GM12878 (cell line): ENCODE results near the gene LASP1. TPM values are rescaled to one million over a fixed set of nuclear protein-coding genes. Genes with fewer than 3 reads are reported as not detected.

Experiments used
- ATF7 ChIP-seq: fragments of 450-650 bp; IDR thresholded peaks from 2 replicates; pipeline ENCODE4 v1.6.1; 2016; ENCODE audit warnings: low read depth, mild to moderate bottlenecking
- CHD2 ChIP-seq: IDR thresholded peaks from 2 replicates; pipeline ENCODE4 v1.6.1; 2011; ENCODE audit warnings: low read depth, low read length, improper control_type of control experiment, borderline replicate concordance
- EGR1 ChIP-seq, 2 experiments: IDR thresholded peaks; 1 replicate in 1 of 2; 2 replicates in 1 of 2; pipeline ENCODE4 v1.6.1; 2011 to 2012; ENCODE audit warnings: low read depth in 2 of 2, low read length in 2 of 2, borderline replicate concordance in 1 of 2, mild to moderate bottlenecking in 1 of 2, moderate library complexity in 1 of 2
- FOXK2 ChIP-seq: fragments of 450-650 bp; IDR thresholded peaks from 2 replicates; pipeline ENCODE4 v1.6.1; 2017; ENCODE audit warnings: mild to moderate bottlenecking, moderate library complexity
- FOXM1 ChIP-seq: IDR thresholded peaks from 2 replicates; pipeline ENCODE4 v1.6.1; 2012; ENCODE audit warnings: low read depth, mild to moderate bottlenecking, inconsistent platforms, low read length, moderate library complexity
- GATAD2B ChIP-seq: fragments of 450-650 bp; conservative IDR thresholded peaks from 2 replicates; pipeline ENCODE4 v1.6.1; 2017; ENCODE audit warnings: low read depth, mild to moderate bottlenecking, moderate library complexity
- IKZF1 ChIP-seq: fragments of 450-650 bp; conservative IDR thresholded peaks from 2 replicates; pipeline ENCODE4 v1.6.1; 2017; ENCODE audit warnings: antibody characterized with exemption, mild to moderate bottlenecking
- JUND ChIP-seq: IDR thresholded peaks from 2 replicates; pipeline ENCODE4 v1.6.1; 2012; ENCODE audit warnings: low read depth, mild to moderate bottlenecking, low read length, improper control_type of control experiment, moderate library complexity
- KAT2A ChIP-seq: conservative IDR thresholded peaks from 2 replicates; pipeline ENCODE4 v1.6.1; 2011; ENCODE audit warnings: low read depth, low read length; ENCODE audit not compliant: control insufficient read depth
- MEF2A ChIP-seq: IDR thresholded peaks from 2 replicates; pipeline ENCODE4 v1.6.1; 2011; ENCODE audit warnings: low read depth, mild to moderate bottlenecking, low read length, moderate library complexity; ENCODE audit not compliant: insufficient read depth
- MTA2 ChIP-seq: fragments of 450-650 bp; IDR thresholded peaks from 2 replicates; pipeline ENCODE4 v1.6.1; 2016; ENCODE audit warnings: low read depth, mild to moderate bottlenecking, moderate library complexity
- MYC ChIP-seq: IDR thresholded peaks from 2 replicates; pipeline ENCODE4 v1.6.1; 2011; ENCODE audit warnings: mild to moderate bottlenecking, low read length, moderate library complexity, inconsistent platforms; ENCODE audit not compliant: insufficient read depth, insufficient replicate concordance, insufficient read length, severe bottlenecking
- NFYA ChIP-seq: IDR thresholded peaks from 2 replicates; pipeline ENCODE4 v1.6.1; 2011; ENCODE audit warnings: low read depth, mild to moderate bottlenecking, low read length, improper control_type of control experiment, borderline replicate concordance
- PBX3 ChIP-seq: IDR thresholded peaks from 2 replicates; pipeline ENCODE4 v1.6.1; 2011; ENCODE audit warnings: mild to moderate bottlenecking, low read depth, low read length, moderate library complexity; ENCODE audit not compliant: insufficient replicate concordance
- RAD51 ChIP-seq: fragments of 450-650 bp; IDR thresholded peaks from 2 replicates; pipeline ENCODE4 v1.6.1; 2016; ENCODE audit warnings: moderate library complexity, mild to moderate bottlenecking, inconsistent platforms
- SIX5 ChIP-seq: IDR thresholded peaks from 2 replicates; pipeline ENCODE4 v1.6.1; 2011; ENCODE audit warnings: mild to moderate bottlenecking, low read depth, low read length, moderate library complexity; ENCODE audit not compliant: severe bottlenecking
- SMAD1 ChIP-seq: fragments of 450-650 bp; IDR thresholded peaks from 2 replicates; pipeline ENCODE4 v1.6.1; 2018; ENCODE audit warnings: mild to moderate bottlenecking, low read depth; ENCODE audit not compliant: partially characterized antibody
- SP1 ChIP-seq: IDR thresholded peaks from one replicate; pipeline ENCODE4 v1.6.1; 2011; ENCODE audit warnings: low read depth, low read length
- SUPT20H ChIP-seq: IDR thresholded peaks from 2 replicates; pipeline ENCODE4 v1.6.1; 2011; ENCODE audit warnings: low read depth, mild to moderate bottlenecking, low read length, moderate library complexity, borderline replicate concordance; ENCODE audit not compliant: control insufficient read depth
- USF2 ChIP-seq: IDR thresholded peaks from 2 replicates; pipeline ENCODE4 v1.6.1; 2011; ENCODE audit warnings: low read depth, low read length, improper control_type of control experiment, borderline replicate concordance
- ZNF207 ChIP-seq: fragments of 450-650 bp; IDR thresholded peaks from 2 replicates; pipeline ENCODE4 v1.6.1; 2014; ENCODE audit warnings: antibody characterized with exemption, mild to moderate bottlenecking, borderline replicate concordance
- ZSCAN29 ChIP-seq: fragments of 450-650 bp; IDR thresholded peaks from 2 replicates; pipeline ENCODE4 v1.6.1; 2017; ENCODE audit warnings: mild to moderate bottlenecking, moderate library complexity
- polyA plus RNA-seq, 11 experiments: library from polyadenylated mRNA; depleted of rRNA in 4 of 11; unstranded in 6 of 11; stranded (reverse) in 5 of 11; fragments of >200 nt; fragmentation: Nextera tagmentation in 4 of 11; fragmentation: Illumina TruSeq in 1 of 11; extraction: Ambion mirVana in 4 of 11; extraction: Trizol in 1 of 11; gene quantifications; 1 replicate in 1 of 11; 2 replicates in 10 of 11; pipeline versions ENCODE4 v1.2.1 to v1.2.3, GENCODE V29; 2011 to 2016; ENCODE audit warnings: inconsistent platforms in 2 of 11, missing spikeins in 2 of 11, low read depth in 1 of 11
- total RNA-seq, 4 experiments: library from RNA; depleted of rRNA in 3 of 4; stranded (reverse); fragments of >200 nt in 3 of 4; fragmentation: Illumina TruSeq in 1 of 4; extraction: Trizol in 1 of 4; gene quantifications; 2 replicates each; pipeline versions ENCODE4 v1.2.1 to v1.2.3, GENCODE V29; 2013 to 2021
- TF ChIP-seq, protein P1 (sequence below): fragments of 450-650 bp; IDR thresholded peaks from 2 replicates; pipeline ENCODE4 v1.6.1; 2017; ENCODE audit warnings: mild to moderate bottlenecking, low read depth, inconsistent platforms; ENCODE audit not compliant: poor library complexity, severe bottlenecking
- TF ChIP-seq, protein P2 (sequence below): fragments of 450-650 bp; IDR thresholded peaks from 2 replicates; pipeline ENCODE4 v1.6.1; 2014; ENCODE audit warnings: mild to moderate bottlenecking
- TF ChIP-seq, protein P3 (sequence below): IDR thresholded peaks from 2 replicates; pipeline ENCODE4 v1.6.1; 2012; ENCODE audit warnings: low read depth, low read length, improper control_type of control experiment

Gene LASP1
- total and polyA plus RNA-seq, 10 of the 15 experiments (the other 5 are each of a cell fraction or from before 2014, with no cell fraction given) = 21.0 to 114 (median 59.3) TPM

GRCh38 chr17:38871247-38872015 lies 1.6 kb downstream of the LASP1 start (continued):
- TF ChIP-seq, protein P1, sequence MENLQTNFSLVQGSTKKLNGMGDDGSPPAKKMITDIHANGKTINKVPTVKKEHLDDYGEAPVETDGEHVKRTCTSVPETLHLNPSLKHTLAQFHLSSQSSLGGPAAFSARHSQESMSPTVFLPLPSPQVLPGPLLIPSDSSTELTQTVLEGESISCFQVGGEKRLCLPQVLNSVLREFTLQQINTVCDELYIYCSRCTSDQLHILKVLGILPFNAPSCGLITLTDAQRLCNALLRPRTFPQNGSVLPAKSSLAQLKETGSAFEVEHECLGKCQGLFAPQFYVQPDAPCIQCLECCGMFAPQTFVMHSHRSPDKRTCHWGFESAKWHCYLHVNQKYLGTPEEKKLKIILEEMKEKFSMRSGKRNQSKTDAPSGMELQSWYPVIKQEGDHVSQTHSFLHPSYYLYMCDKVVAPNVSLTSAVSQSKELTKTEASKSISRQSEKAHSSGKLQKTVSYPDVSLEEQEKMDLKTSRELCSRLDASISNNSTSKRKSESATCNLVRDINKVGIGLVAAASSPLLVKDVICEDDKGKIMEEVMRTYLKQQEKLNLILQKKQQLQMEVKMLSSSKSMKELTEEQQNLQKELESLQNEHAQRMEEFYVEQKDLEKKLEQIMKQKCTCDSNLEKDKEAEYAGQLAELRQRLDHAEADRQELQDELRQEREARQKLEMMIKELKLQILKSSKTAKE = no peak
- TF ChIP-seq RAD51 = no peak
- no peak for TF ChIP-seq NFYA
- no peak for TF ChIP-seq PBX3
- no peak for TF ChIP-seq MYC
- no peak for TF ChIP-seq JUND
- no peak for TF ChIP-seq SP1
- TF ChIP-seq FOXM1 = no peak
- TF ChIP-seq ZSCAN29 = no peak
- no peak for TF ChIP-seq FOXK2
- TF ChIP-seq MEF2A = no peak
- peak; percentile 77 for TF ChIP-seq CHD2
- TF ChIP-seq USF2 = no peak
- peak; percentile 61; the same call in 1 of the 2 replicates for TF ChIP-seq MTA2
- TF ChIP-seq SIX5 = no peak
- TF ChIP-seq ZNF207 = no peak
- TF ChIP-seq EGR1 (IDR thresholded peaks at IDR 0.05; ENCODE audit: borderline replicate concordance in 1 of 2, low read depth in 2 of 2, low read length in 2 of 2) = no peak
- TF ChIP-seq, protein P2, sequence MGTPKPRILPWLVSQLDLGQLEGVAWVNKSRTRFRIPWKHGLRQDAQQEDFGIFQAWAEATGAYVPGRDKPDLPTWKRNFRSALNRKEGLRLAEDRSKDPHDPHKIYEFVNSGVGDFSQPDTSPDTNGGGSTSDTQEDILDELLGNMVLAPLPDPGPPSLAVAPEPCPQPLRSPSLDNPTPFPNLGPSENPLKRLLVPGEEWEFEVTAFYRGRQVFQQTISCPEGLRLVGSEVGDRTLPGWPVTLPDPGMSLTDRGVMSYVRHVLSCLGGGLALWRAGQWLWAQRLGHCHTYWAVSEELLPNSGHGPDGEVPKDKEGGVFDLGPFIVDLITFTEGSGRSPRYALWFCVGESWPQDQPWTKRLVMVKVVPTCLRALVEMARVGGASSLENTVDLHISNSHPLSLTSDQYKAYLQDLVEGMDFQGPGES = no peak
- TF ChIP-seq, protein P3, sequence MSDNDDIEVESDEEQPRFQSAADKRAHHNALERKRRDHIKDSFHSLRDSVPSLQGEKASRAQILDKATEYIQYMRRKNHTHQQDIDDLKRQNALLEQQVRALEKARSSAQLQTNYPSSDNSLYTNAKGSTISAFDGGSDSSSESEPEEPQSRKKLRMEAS = no peak; the same call in 1 of the 2 replicates
- 0 out of 2 replicates have a peak, but pooled peaks have one; percentile 10 for TF ChIP-seq IKZF1
- TF ChIP-seq GATAD2B = no peak; the same call in 1 of the 2 replicates
- TF ChIP-seq SUPT20H = no peak
- TF ChIP-seq KAT2A = no peak
- TF ChIP-seq ATF7 = no peak
- TF ChIP-seq SMAD1 = no peak
